SIG-M5 treated with dmso at 0.1 percent for 504 hours (cell line): ENCODE data around the gene KPNA2.
"Not testable (repeated sequence)": the region's sequence is repeated elsewhere in the genome, so short reads cannot be mapped to it uniquely, and the experiment has no call there.

Experiments
- DNase-seq: peaks from one replicate; lab custom pipeline; 2025; ENCODE audit not compliant: unreplicated experiment; lab: John Stamatoyannopoulos, UW

KPNA2 gene

DNA sequence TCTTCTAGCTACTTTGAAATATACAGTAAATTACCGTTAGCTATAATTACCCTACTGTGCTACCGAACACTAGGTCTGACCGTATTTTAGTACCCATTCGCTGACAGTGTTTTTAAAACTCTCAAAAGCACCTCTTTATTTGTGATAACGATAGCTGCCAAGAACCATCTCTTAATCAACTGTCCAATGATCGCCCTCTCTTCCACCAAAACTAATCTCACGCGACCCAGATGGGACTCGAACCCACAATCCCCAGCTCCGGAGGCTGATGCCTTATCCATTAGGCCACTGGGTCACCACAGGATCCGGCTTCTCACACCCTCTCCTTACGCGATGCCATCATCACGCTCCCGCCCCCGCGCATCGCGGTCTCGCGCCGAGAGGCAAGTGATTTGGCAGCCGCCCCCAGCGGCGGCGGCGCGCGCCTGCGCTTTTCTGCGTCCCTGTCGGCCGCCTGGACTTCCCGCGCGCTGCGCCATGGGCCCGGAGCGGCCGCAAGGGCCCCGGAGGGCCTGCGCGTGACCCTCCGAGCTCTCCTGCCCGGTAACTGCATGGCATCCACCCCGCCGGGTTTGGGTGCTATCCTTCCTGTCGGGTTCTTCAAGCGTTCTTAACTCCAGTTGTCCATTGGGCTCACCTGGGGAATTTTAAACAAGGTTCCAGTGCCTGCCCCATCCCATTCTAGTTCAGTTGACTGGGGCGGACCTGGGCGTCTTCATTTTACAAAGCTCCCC lies 15.7 kb upstream of the KPNA2 start:
- peak; percentile 87 for DNase-seq

- DNase-seq, result peak; percentile 62
Observed at GRCh38 chr17:68020409-68020756, 15.2 kb upstream of the KPNA2 start.

DNA sequence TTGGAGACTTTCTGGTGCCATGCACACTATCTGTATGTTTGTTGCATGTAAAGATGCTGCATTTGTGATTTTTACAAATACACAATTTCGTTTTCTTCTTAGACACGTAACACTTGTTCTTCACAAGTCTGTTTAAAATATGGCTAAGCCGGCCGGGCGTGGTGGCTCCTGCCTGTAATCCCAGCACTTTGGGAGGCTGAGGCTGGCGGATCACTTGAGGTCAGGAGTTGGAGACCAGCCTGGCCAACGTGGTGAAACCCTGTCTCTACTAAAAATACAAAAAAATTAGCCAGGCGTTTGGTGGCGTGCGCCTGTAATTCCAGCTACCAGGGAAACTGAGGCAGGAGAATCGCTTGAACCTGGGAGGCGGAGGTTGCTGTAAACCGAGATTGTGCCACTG lies 14.7 kb upstream of the KPNA2 start:
- DNase-seq, result not testable (repeated sequence)

- no peak for DNase-seq
Observed at GRCh38 chr17:68021963-68022362, 13.6 kb upstream of the KPNA2 start.

DNA sequence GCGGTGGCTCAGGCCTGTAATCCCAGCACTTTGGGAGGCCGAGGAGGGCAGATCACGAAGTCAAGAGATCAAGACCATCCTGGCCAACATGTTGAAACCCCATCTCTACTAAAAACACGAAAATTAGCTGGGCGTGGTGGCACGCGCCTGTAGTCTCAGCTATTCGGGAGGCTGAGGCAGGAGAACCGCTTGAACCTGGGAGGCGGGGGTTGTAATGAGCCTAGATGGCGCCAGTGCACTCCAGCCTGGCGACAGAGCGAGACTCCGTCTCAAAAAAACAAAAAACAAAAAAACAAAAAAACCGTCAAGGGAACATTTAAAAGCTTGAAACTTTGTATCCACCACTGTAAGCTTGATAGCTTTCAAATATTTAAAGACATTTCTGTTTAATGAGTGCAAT lies 13.0 kb upstream of the KPNA2 start:
- DNase-seq, result not testable (repeated sequence)

GRCh38 chr17:68029512-68030215 lies 5.9 kb upstream of the KPNA2 start:
- DNase-seq, result no peak

DNA sequence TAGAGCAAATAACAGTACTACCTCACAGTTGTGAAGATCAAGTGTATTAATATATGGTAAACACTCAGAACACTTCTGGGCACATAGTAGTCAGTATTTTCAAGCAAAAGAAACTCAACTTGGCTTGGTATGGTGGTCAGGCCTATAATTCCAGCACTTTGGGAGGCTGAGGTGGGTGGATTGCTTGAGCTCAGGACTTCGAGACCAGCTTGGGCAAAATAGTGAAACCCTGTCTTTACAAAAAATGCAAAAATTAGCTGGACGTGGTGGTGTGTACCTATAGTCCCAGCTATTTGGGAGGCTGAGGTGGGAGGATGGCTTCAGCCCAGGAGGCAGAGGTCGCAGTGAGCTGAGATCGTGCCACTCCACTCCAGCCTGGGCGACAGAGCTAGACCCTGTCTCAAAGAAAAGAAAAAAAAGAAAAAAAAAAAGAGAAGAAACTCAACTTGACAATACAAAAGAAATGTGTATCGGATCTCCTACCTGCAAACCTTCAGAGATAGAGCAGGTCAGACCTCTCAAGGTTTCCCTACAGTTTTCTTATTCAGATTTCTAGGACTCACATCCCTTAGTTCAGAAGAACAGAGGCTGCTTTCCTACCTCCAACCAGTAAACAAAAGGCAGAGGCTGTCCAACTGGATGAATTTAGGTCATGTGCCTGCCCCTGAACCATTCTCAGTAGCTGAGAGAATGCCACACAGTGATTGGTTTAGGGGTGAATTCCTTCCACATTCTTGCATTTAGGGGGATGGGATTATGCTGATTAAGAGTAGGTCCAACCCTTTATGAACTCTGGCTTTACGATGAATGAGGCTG lies 1.7 kb upstream of the KPNA2 start:
- peak; percentile 39 for DNase-seq

GRCh38 chr17:68034452-68034776 lies 1.1 kb upstream of the KPNA2 start:
- DNase-seq, result no peak

DNA sequence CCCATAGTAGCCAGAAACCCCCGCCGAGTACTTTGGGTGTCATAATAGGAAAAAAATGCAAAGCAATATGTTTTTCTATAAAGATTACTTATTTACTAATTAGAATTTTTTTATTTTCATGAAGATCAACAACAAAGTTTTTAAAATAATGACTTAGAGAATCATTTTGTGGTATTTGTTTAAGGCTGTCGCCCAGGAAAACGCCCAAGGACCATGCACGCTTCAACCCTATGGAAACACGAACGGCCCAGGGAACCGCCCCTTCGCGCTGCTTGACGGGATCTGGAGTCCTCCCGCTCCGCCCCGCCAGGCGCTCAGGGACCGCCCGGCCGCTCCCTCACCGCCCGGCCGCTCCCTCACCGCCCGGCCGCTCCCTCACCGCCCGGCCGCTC lies 408 bp upstream of the KPNA2 start:
- peak; percentile 100 for DNase-seq

GRCh38 chr17:68036304-68037147 lies 991 bp downstream of the KPNA2 start:
- no peak for DNase-seq

- no peak for DNase-seq
Observed at GRCh38 chr17:68047153-68047846, 11.8 kb downstream of the KPNA2 start.

- not testable (repeated sequence) for DNase-seq
Observed at GRCh38 chr17:68047890-68048542, 12.5 kb downstream of the KPNA2 start.

DNA sequence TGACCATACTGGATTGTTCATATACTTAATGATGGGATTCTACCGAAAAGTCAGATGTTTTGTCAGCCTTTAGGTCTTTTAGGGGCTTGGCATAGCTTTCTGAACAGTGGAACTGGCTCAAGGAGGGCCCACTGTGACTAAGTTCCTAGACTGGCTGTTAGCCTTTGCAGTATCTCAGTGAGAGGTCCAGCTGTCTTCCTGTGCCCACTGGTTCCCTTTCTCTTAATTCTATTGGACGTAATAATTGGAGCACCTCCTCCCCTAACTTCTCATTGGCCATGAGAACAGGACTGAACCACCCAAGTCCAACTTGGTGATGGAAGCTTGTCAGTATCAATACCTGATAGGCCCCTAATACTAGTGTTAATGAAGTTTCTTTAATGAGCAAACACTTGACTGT lies 13.5 kb downstream of the KPNA2 start:
- no peak for DNase-seq

- DNase-seq, result not testable (repeated sequence)
Observed at GRCh38 chr17:68049812-68050437, 14.4 kb downstream of the KPNA2 start.

- not testable (repeated sequence) for DNase-seq
Observed at GRCh38 chr17:68051321-68052312, 16.1 kb downstream of the KPNA2 start.

- no peak for DNase-seq
Observed at GRCh38 chr17:68052810-68053209, 17.3 kb downstream of the KPNA2 start.

- no peak for DNase-seq
Observed at GRCh38 chr17:68053231-68054013, 17.9 kb downstream of the KPNA2 start.
